Activated naive CD8-positive, alpha-beta T cell treated with anti-CD3 and anti-CD28 coated beads, Interleukin-2, amount 10 ng/mL, durations not matched to agents 7 days and 5 days (primary cell): ENCODE measurements around the gene SIGLEC6. TPM values are rescaled to one million over a fixed set of nuclear protein-coding genes. Genes with fewer than 3 reads are reported as not detected.
A peak's percentile ranks its signal among the peaks of the same experiment; 100 is the strongest.
"Not testable (repeated sequence)": the region's sequence is repeated elsewhere in the genome, so short reads cannot be mapped to it uniquely, and the experiment has no call there.

Source experiments
- ATAC-seq: fragments of 150-1000 bp; cut with Tn5 transposase; one replicate; pipeline ENCODE4 v1.10.0; 2021; ENCODE audit warnings: low read depth, moderate library complexity
- POLR2A ChIA-PET: fragments of 350-600 bp; sonication (Branson Sonifier 250); formaldehyde crosslinking; loops from one replicate; lab custom pipeline; 2021; ENCODE audit warnings: antibody characterized with exemption; lab: Charles Lee
- DNase-seq: peaks from one replicate; pipeline ENCODE4 v3.0.0; 2021
- H3K27ac Mint-ChIP-seq: one replicate; pipeline ENCODE4 v1.8.0; 2022; ENCODE audit warnings: mild to moderate bottlenecking, mixed read lengths
- H3K27me3 Mint-ChIP-seq: one replicate; pipeline ENCODE4 v1.8.0; 2022; ENCODE audit warnings: mild to moderate bottlenecking, moderate library complexity, mixed read lengths
- H3K36me3 Mint-ChIP-seq: one replicate; pipeline ENCODE4 v1.8.0; 2021; ENCODE audit warnings: mild to moderate bottlenecking, mixed read lengths
- H3K4me1 Mint-ChIP-seq: one replicate; pipeline ENCODE4 v1.8.0; 2021; ENCODE audit warnings: mixed read lengths
- H3K4me3 Mint-ChIP-seq: one replicate; pipeline ENCODE4 v1.8.0; 2022; ENCODE audit warnings: mild to moderate bottlenecking, moderate library complexity, mixed read lengths
- H3K9me3 Mint-ChIP-seq: one replicate; pipeline ENCODE4 v1.8.0; 2021; ENCODE audit warnings: mixed read lengths
- total RNA-seq, 2 experiments: library from RNA; stranded (reverse); gene quantifications; one replicate each; pipeline ENCODE4 v1.2.3, GENCODE V29; 2021

The SIGLEC6 gene
- total RNA-seq, 2 experiments from 2014 or later: not detected

DNA sequence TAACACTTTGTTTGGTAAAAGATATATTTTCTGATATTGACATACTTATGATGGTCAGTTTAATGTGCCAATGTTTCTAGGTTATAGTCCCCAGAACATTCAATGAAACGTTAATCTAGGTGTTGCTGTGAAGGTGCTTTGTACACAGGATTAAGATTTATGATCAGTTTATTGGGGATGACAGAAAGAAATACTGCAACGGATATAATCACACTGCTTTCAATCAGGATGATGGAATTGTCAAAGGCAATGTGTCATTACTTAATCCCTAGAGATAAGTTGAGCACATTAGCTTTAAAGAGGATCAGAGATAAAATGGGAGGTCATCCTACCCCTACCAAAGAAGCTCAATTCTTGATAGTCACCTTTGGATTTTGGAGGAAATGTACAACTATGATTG is 17.5 kb downstream of the SIGLEC6 start:
- POLR2A ChIA-PET: interaction anchor here (0.6 to 0.9 kb wide), 2 partner anchors 11 to 41 kb away, joined by 3 read pairs; no protein-coding TSS in a partner anchor

DNA sequence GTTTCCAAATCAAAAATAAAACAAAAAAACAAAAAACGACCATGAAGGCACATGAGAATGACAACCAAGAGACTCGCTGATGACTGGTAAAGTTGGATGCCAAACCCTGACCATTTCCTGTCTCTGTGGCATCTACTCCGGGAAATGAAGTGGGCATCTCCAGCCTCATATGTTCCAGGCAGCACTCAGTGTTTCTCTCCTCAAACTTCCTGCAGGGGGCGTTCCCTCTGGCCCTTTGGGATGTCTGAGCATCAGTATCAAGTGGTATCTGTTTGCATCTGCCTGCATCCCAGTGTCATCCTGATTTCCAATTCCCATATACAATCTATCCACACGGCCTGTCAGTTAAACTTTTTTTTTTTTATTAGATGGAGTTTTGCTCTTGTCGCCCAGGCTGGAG is 20.1 kb downstream of the SIGLEC6 start:
- DNase-seq (no peak), ATAC-seq (no peak)
- POLR2A ChIA-PET: no interaction called here
- peaks cover 37% of the 10 kb centered on the region for H3K27me3 Mint-ChIP-seq
- peaks cover 6% of the 10 kb centered on the region for H3K4me1 Mint-ChIP-seq
- H3K4me3 Mint-ChIP-seq: no peak overlapping the region
- H3K27ac Mint-ChIP-seq: no peak overlapping the region
- H3K36me3 Mint-ChIP-seq: no peaks in the 10 kb centered on the region
- no peaks in the 10 kb centered on the region for H3K9me3 Mint-ChIP-seq

More for the DNA sequence above, 17.5 kb downstream of the SIGLEC6 start:
- Mint-ChIP-seq H3K27me3 (peaks cover 45% of the 10 kb centered on the region), H3K36me3 (no peaks in the 10 kb centered on the region), H3K9me3 (no peaks in the 10 kb centered on the region), H3K4me3 (no peak overlapping the region), H3K27ac (no peak overlapping the region), H3K4me1 (peaks cover 6% of the 10 kb centered on the region)
- DNase-seq (no peak), ATAC-seq (no peak)

DNA sequence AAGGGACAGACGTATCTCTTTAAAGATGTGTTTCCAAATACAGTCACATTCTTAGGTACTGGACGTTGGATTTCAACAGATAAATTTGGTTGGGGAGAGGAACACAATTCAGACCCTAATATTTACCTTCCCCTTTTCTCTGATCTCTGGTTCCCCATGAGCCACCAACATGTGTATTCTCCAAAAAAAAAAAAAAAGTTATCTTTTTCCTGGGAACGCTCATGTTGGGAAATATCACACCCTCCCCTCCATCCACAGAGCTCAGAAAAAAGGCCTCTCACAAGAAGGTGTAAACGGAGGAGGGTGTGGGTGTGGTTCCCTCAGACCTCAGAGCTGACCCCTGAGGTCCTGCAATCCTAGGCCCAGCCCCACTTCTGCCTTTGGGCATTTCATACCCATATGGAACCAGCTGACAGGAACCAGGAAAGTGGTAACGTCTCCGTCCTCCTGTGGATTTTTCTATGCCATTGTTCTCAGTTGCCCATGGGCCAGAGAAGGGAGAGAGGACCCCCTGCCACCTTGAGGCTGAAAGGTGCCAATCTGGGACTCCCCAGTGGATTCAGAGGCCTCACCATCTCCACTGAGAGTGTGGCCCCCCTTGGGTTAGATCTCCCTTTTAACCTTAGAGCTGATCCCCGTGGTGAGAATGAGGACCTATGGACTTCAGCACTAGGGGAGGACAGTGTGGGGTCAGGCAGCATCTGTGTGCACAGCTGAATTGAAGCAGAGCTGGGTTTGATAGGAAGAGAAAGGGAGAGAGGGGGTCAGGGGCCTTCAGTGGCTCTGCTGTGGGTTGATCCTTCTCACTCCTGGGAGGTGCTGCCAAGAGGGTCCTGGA is 21.4 kb downstream of the SIGLEC6 start:
- POLR2A ChIA-PET: interaction anchor here (0.6 kb wide), 1 partner anchor 649 kb away, joined by 3 read pairs; no protein-coding TSS in a partner anchor
- no peak for DNase-seq
- no peaks in the 10 kb centered on the region for H3K9me3 Mint-ChIP-seq
- H3K27ac Mint-ChIP-seq: no peak overlapping the region
- no peak overlapping the region for H3K4me3 Mint-ChIP-seq
- H3K4me1 Mint-ChIP-seq: peaks cover 8% of the 10 kb centered on the region
- no peak for ATAC-seq
- H3K36me3 Mint-ChIP-seq: no peaks in the 10 kb centered on the region
- H3K27me3 Mint-ChIP-seq: peaks cover 28% of the 10 kb centered on the region

DNA sequence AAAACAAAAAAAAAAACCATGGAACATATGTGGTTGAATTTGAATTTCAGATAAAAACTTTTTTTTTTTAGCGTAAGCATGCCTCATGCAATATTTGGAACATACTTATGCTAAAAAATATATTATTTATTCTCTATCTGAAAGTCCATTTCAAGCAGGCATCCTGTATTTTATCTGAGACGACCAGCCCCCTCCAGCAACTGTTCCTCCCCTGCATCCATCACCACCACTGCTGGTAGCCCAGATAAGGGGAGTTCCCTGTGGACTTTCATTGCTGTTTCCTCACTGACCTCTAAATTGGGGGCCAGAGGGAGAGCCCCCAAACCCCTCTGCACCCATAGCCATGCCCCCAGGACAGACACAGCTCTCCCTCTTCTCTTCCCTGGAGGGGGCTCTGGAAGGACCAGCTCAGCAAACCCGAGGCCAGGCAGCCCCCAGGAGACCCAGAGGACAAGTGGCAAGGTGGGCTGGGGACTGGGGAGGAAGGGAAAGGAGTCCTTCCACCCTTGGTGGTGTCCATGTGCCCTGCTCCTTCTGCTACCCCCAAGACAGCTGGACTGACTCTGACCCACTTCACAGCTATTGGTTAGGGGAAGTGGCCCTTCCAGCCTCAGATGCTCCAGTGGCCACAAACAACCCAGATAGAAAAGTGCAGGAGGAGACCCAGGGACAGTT is 23.3 kb downstream of the SIGLEC6 start:
- Mint-ChIP-seq H3K27ac (no peak overlapping the region), H3K4me3 (no peak overlapping the region), H3K36me3 (peaks cover 4% of the 10 kb centered on the region), H3K27me3 (peaks cover 31% of the 10 kb centered on the region), H3K4me1 (peaks cover 9% of the 10 kb centered on the region), H3K9me3 (peaks cover 7% of the 10 kb centered on the region)
- DNase-seq: no peak
- ATAC-seq: no peak
- POLR2A ChIA-PET: no interaction called here

DNA sequence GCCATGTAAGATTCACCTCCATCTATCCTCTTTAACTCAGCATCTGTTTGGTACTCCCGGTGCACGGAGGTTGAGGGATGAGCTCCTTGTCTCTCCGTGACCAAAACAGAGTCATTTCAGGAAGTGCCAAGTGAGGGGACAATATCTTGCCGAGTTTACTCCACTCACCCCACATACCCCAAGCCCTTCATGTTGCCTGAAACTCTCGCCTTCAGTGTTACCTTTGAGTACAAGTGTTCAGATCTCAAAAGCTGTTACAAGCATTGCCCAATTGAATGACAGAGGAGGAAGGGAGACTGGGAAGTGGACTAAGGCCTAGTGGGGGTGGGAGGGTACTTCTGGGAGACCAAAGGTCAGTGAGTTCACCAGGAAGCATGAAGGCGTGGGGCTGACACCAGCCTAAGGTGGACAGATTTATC is 23.8 kb downstream of the SIGLEC6 start:
- DNase-seq: no peak
- POLR2A ChIA-PET: interaction anchor here (0.6 kb wide), 1 partner anchor 21 kb away, joined by 6 read pairs; no protein-coding TSS in a partner anchor
- no peak overlapping the region for H3K27ac Mint-ChIP-seq
- H3K4me3 Mint-ChIP-seq: no peak overlapping the region
- ATAC-seq: no peak
- peaks cover 10% of the 10 kb centered on the region for H3K4me1 Mint-ChIP-seq
- peaks cover 27% of the 10 kb centered on the region for H3K27me3 Mint-ChIP-seq
- peaks cover 8% of the 10 kb centered on the region for H3K9me3 Mint-ChIP-seq
- H3K36me3 Mint-ChIP-seq: peaks cover 4% of the 10 kb centered on the region

DNA sequence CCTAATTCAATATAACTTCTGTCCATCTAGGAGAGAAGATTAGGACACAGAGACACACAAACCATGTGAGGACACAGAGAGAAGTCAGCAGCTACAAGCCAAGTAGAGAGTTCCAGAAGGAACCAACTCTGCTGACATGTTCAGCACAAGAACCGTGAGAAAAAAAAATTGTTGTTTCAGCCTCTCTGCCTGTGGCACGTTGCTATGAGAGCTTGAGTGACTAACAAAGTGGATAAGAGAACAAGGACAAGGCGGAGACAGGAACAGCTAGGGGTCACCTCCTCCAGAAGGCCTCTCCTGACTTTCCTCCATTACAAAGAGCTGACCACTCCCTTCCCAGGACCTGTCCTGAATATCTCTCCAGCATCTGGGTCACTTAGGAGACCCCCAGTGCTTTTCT is 24.3 kb downstream of the SIGLEC6 start:
- no peak overlapping the region for H3K4me3 Mint-ChIP-seq
- peaks cover 10% of the 10 kb centered on the region for H3K4me1 Mint-ChIP-seq
- no peak overlapping the region for H3K27ac Mint-ChIP-seq
- peaks cover 24% of the 10 kb centered on the region for H3K27me3 Mint-ChIP-seq
- POLR2A ChIA-PET: interaction anchor here (0.6 kb wide), 1 partner anchor 21 kb away, joined by 6 read pairs; no protein-coding TSS in a partner anchor
- ATAC-seq: no peak
- no peak for DNase-seq
- H3K9me3 Mint-ChIP-seq: peaks cover 8% of the 10 kb centered on the region
- peaks cover 4% of the 10 kb centered on the region for H3K36me3 Mint-ChIP-seq

DNA sequence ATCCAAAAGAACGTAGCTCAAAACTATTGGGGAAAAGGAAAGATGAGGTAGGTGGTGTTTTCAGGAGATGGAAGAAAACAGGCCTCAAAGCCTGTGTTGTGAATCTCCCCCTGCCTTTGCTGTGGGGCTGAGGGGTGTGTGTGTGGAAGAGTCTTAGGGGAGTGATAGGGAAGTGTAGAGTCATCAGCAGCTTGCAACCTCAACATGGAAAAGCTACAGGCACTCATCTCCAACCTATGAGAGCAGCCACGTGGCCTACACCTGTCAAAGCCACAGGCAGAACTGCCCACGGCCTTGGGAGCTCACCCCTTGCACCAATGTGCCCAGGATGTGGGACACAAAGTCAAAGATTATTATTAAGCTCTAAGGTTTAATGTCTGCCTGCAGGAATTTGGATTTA is 25.6 kb downstream of the SIGLEC6 start:
- peaks cover 16% of the 10 kb centered on the region for H3K27me3 Mint-ChIP-seq
- no peak overlapping the region for H3K27ac Mint-ChIP-seq

DNA sequence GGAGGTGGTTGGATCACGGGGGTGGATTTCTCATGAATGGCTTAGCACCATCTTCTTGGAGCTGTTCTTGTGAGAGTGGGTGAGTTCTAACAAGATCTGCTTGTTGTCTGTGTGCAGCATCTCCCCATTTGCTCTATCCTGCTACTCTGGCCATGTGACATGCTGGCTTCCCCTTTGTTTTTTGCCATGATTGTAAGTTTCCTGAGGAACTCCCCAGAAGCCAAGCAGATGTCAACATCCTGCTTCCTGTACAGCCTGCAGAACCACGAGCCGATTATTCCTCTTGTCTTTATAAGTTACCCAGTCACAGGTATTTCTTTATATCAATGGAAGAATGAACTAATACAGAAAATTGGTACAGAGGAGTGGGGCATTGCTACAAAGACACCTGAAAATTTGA is 27.6 kb downstream of the SIGLEC6 start:
- Mint-ChIP-seq H3K4me1 (peaks cover 22% of the 10 kb centered on the region), H3K4me3 (no peak overlapping the region), H3K9me3 (peaks cover 8% of the 10 kb centered on the region), H3K27me3 (peaks cover 12% of the 10 kb centered on the region), H3K36me3 (peaks cover 4% of the 10 kb centered on the region), H3K27ac (no peak overlapping the region)
- ATAC-seq (no peak), DNase-seq (no peak)
- POLR2A ChIA-PET: no interaction called here

More for the DNA sequence above, 25.6 kb downstream of the SIGLEC6 start:
- H3K9me3 Mint-ChIP-seq: peaks cover 8% of the 10 kb centered on the region
- peaks cover 19% of the 10 kb centered on the region for H3K4me1 Mint-ChIP-seq
- no peak for DNase-seq
- ATAC-seq: no peak
- H3K36me3 Mint-ChIP-seq: peaks cover 4% of the 10 kb centered on the region
- no peak overlapping the region for H3K4me3 Mint-ChIP-seq
- POLR2A ChIA-PET: no interaction called here

DNA sequence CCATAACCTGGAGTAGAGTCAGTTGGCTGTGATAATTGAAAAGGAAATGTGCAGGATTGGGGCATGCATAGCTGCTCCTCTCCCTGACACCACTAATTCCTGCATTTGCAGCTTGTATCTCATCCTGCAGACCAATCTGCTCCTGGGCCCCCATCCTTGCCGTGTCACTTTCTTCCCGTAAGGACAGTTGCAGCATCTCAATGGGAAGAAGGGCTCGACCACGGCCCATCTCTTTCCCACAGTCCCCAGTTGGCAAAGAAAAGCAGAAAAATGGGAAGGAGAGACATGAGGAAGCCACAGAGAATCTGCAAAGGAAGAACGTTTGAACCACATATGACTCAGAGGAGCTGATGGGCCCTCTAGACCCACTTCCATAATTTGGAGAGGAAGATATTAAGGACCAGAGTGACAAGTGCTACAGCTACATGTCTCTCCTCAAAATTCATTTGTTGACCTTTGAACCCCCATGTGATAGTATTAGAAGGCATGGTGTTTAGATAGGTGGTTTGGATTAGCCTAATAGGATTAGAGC is 28.1 kb downstream of the SIGLEC6 start:
- Mint-ChIP-seq H3K27me3 (peaks cover 13% of the 10 kb centered on the region), H3K9me3 (peaks cover 8% of the 10 kb centered on the region), H3K27ac (no peak overlapping the region), H3K36me3 (peaks cover 4% of the 10 kb centered on the region), H3K4me3 (no peak overlapping the region), H3K4me1 (peaks cover 22% of the 10 kb centered on the region)
- POLR2A ChIA-PET: interaction anchor here (0.6 to 0.8 kb wide), 2 partner anchors 11 to 68 kb away, joined by 3 to 6 read pairs; partner anchors contain the start of gene ZNF175
- DNase-seq (no peak), ATAC-seq (no peak)

DNA sequence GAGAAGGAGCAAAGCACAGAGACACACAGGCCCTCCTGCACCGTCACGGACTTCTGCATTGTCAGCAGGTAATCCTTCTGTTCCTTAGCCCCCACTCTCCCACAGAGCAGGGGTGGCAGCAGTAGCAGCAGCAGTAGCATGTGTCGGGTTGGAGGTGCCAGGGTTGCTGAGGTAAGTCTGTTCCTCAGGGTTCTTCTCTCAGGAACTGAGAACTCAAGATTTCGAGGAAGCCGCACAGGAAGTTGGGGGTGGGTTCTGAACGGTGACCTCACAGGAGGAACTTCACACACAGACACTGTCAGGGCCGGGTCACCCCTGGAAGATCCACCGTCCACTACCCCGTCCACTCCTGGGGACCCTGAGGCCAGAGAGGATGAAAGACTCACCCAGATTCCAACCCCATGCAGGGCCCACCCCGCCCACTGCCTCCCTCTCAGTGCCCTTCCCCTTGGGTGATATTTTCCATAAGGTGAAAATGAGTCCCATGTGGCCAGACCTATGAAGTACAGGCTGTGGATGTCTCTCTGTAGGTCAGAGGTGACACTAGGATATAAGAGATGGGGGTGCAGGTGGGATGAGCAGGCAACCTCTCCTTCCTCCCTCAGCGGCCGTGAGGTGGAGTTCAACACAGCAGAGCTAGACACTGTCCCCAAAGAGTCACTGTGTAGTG is 29.7 kb downstream of the SIGLEC6 start, which contains the start of gene SIGLEC12:
SIGLEC12 (minus strand) TSS at position 207 of the 670 bp plus-strand sequence; CDS start at position 140, 67 bp downstream.
- peaks cover 4% of the 10 kb centered on the region for H3K36me3 Mint-ChIP-seq
- POLR2A ChIA-PET: no interaction called here
- H3K4me3 Mint-ChIP-seq: peak within 1 kb of the TSS; percentile 80
- H3K27me3 Mint-ChIP-seq: peaks cover 9% of the 10 kb centered on the region
- H3K4me1 Mint-ChIP-seq: peaks cover 22% of the 10 kb centered on the region
- peak; percentile 59 for ATAC-seq
- peaks cover 8% of the 10 kb centered on the region for H3K9me3 Mint-ChIP-seq
- peak; percentile 36 for DNase-seq
- H3K27ac Mint-ChIP-seq: peak within 1 kb of the TSS; percentile 89

DNA sequence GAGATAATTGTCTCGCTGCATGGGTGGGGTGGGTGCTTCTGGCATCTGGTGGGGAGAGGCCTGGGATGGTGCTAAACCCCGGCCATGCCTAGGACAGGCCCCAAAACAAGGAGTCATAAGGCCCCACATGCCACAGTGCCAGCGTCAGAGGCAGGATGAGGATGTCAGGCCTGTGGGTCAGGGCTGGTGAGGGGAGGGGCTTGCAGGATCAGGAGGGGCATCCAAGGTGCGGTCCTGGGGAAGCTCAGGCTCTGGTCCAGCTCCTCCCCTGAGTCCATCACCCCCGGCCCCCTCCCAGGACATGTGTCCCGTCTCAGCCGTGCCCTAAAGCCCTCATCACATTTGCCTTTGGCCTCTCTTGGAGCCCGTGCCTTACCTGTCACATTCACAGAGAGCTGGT is 30.5 kb downstream of the SIGLEC6 start:
- H3K27ac Mint-ChIP-seq: peak overlapping the region; percentile 89
- POLR2A ChIA-PET, H3K27me3 Mint-ChIP-seq, H3K36me3 Mint-ChIP-seq, H3K9me3 Mint-ChIP-seq, DNase-seq: not testable (repeated sequence)
- H3K4me1 Mint-ChIP-seq: peaks cover 22% of the 10 kb centered on the region
- H3K4me3 Mint-ChIP-seq: peak overlapping the region; percentile 80
- peak; percentile 31 for ATAC-seq

DNA sequence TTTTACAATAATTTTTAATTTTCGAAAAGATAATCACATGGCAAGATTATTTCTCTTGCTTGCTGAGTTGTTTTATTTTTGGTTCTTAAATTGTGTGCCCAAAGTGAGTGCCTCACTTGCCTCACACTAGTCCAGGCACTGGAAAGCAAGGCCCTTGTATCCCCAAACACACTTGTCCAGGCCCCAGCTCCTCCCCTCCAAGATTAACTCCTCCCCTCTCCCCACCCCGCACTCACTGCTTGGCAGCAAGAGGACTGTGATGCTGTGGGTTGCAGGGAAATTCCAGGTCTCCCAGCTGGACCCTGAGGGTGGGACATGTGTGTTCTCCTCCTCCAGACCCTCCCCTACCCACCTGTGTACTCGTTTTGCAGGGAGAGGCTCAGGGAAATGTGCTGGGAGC is 33.8 kb downstream of the SIGLEC6 start:
- H3K36me3 Mint-ChIP-seq: peaks cover 7% of the 10 kb centered on the region
- ATAC-seq: no peak
- H3K4me3 Mint-ChIP-seq: no peak overlapping the region
- no peak for DNase-seq
- H3K27ac Mint-ChIP-seq: no peak overlapping the region
- H3K4me1 Mint-ChIP-seq: peaks cover 27% of the 10 kb centered on the region
- peaks cover 2% of the 10 kb centered on the region for H3K27me3 Mint-ChIP-seq
- peaks cover 2% of the 10 kb centered on the region for H3K9me3 Mint-ChIP-seq
- POLR2A ChIA-PET: no interaction called here

DNA sequence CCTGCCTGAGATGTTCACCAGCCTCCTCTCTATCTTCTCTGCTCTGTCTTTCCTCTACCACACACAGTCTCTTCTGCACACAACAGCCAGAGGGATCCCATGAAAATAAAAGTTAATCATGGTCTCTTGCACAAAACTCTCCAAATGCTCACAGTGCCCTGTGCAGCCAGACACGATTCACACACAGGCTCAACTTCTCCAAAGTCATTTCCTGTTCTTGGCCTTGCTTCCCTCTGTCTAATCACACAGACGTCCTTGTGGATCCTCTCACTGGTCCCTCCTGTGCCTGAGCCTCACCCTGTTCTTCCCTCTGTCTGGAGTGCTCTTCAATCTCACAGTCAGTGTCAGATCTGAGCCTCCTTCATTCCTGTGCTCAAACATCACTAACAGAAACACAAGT is 37.7 kb downstream of the SIGLEC6 start:
- DNase-seq (no peak), ATAC-seq (no peak)
- no peak overlapping the region for H3K4me3 Mint-ChIP-seq
- peaks cover 9% of the 10 kb centered on the region for H3K36me3 Mint-ChIP-seq
- no peak overlapping the region for H3K27ac Mint-ChIP-seq
- POLR2A ChIA-PET: no interaction called here
- H3K27me3 Mint-ChIP-seq: peaks cover 2% of the 10 kb centered on the region
- H3K4me1 Mint-ChIP-seq: peaks cover 11% of the 10 kb centered on the region
- peaks cover 5% of the 10 kb centered on the region for H3K9me3 Mint-ChIP-seq
